ENCODE data around the gene KCTD15. TPM values are rescaled to one million over a fixed set of nuclear protein-coding genes. Genes with fewer than 3 reads are reported as not detected.

The KCTD15 gene
- total and polyA plus RNA-seq, 10 of the 15 experiments (the other 5 are each of a cell fraction or from before 2014, with no cell fraction given), result not detected

GRCh38 chr19:33756177-33756576 lies 40.5 kb upstream of the KCTD15 start:
- no peaks in the 10 kb centered on the region for H3K9me3 ChIP-seq (replicated peaks; ENCODE audit: control insufficient read depth, insufficient read depth, low read length)
- ChIA-PET POLR2A (no interaction called here), CTCF (interaction anchor here (1.4 kb wide), 1 partner anchor 12 kb away, joined by 3 read pairs; no protein-coding TSS in a partner anchor), RAD21 (ENCODE audit: unreplicated experiment) (no interaction called here), SMC1A (ENCODE audit: uncharacterized antibody, unreplicated experiment) (interaction anchor here (1.5 kb wide), 1 partner anchor 15 kb away, joined by 3 read pairs; no protein-coding TSS in a partner anchor)
- no peak overlapping the region for H3K27ac ChIP-seq (ENCODE audit: control insufficient read depth, insufficient read depth)
- ATAC-seq (no peak), DNase-seq (ENCODE audit: low read depth, low spot score) (no peak), FAIRE-seq (no peak)
- WGBS (ENCODE audit: insufficient coverage, insufficient replicate concordance, low lambda C conversion rate, missing lambda C conversion rate), result 41% methylated on average over 11 of the region's 11 CpGs
- no TSS peak for BruUV-seq (replicated peaks)
- intact Hi-C loops (cut with micrococcal nuclease; ENCODE audit: unreplicated experiment), result no loop called here
- H2AFZ ChIP-seq (ENCODE audit: control insufficient read depth, low read depth, low read length), result no peak overlapping the region
- in situ Hi-C loops (cut with MboI), result loop anchor here (25.0 kb wide), 1 partner anchor 519 kb away; the partner anchor contains the start of gene SLC7A10
- H3K27me3 ChIP-seq (replicated peaks in 1 of 2; ENCODE audit: control insufficient read depth in 2 of 2, insufficient read depth in 2 of 2, low read length in 1 of 2), result no peaks in the 10 kb centered on the region
- no peak for TF ChIP-seq CBX5 (IDR thresholded peaks at IDR 0.05; ENCODE audit: low read depth)
- TF ChIP-seq CUX1 (IDR thresholded peaks at IDR 0.05; ENCODE audit: insufficient replicate concordance, low read depth, low read length), result no peak
- TF ChIP-seq IKZF1 (conservative IDR thresholded peaks at IDR 0.05), result no peak
- TF ChIP-seq CHD1 (IDR thresholded peaks at IDR 0.05; ENCODE audit: low read depth, low read length), result no peak
- TF ChIP-seq STAT3 (IDR thresholded peaks at IDR 0.05; ENCODE audit: low read depth, low read length), result no peak
- TF ChIP-seq RAD51 (IDR thresholded peaks at IDR 0.05), result no peak
- no peak for TF ChIP-seq CREM (IDR thresholded peaks at IDR 0.05; ENCODE audit: low read depth)
- TF ChIP-seq ZNF592 (IDR thresholded peaks at IDR 0.05), result no peak
- TF ChIP-seq E2F8 (IDR thresholded peaks at IDR 0.05; ENCODE audit: low read depth, partially characterized antibody), result no peak
- TF ChIP-seq NBN (IDR thresholded peaks at IDR 0.05), result no peak
- TF ChIP-seq, protein P1, sequence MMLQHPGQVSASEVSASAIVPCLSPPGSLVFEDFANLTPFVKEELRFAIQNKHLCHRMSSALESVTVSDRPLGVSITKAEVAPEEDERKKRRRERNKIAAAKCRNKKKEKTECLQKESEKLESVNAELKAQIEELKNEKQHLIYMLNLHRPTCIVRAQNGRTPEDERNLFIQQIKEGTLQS (IDR thresholded peaks at IDR 0.05; ENCODE audit: borderline replicate concordance, extremely low read depth, low read depth, low read length), result no peak
- TF ChIP-seq TARDBP (IDR thresholded peaks at IDR 0.05; ENCODE audit: borderline replicate concordance), result no peak
- no peaks in the 10 kb centered on the region; the same call in 1 of the 2 replicates for H4K20me1 ChIP-seq (ENCODE audit: control insufficient read depth, insufficient read depth)
- no peak overlapping the region for H3K4me3 ChIP-seq
- no peaks in the 10 kb centered on the region for H3K79me2 ChIP-seq (ENCODE audit: control insufficient read depth, insufficient read depth, low read length)
- no peaks in the 10 kb centered on the region for H3K36me3 ChIP-seq (ENCODE audit: control insufficient read depth in 2 of 2, insufficient read depth in 2 of 2, low read length in 1 of 2)
- no peak overlapping the region for H3K4me2 ChIP-seq (ENCODE audit: control insufficient read depth, insufficient read depth)
- H3K9ac ChIP-seq (ENCODE audit: control insufficient read depth, insufficient read depth, low read length), result no peak overlapping the region
- H3K4me1 ChIP-seq (ENCODE audit: control insufficient read depth, insufficient read depth, low read length), result no peaks in the 10 kb centered on the region

Measured in GM12878 (cell line).